Panc1 (cell line): Measurements from ENCODE around the gene PRR29. TPM values are rescaled to one million over a fixed set of nuclear protein-coding genes. Genes with fewer than 3 reads are reported as not detected.

Experiments used
- ATAC-seq: fragments of 200-7000 bp; cut with Tn5 transposase; 2 replicates; pipeline ENCODE4 v1.9.1; 2020; ENCODE audit warnings: mild to moderate bottlenecking, moderate library complexity
- BruUV-seq: library from RNA; stranded (reverse); fragments of 400-500 nt; replicated peaks from 2 replicates; lab custom pipeline; 2021; lab: Mats Ljungman, UMichigan
- CTCF ChIA-PET: fragments of 300-600 bp; sonication (Branson Sonifier 250); formaldehyde crosslinking; loops from one replicate; lab custom pipeline; 2022; ENCODE audit warnings: antibody characterized with exemption; lab: Charles Lee
- POLR2A ChIA-PET: fragments of 300-600 bp; sonication (Branson Sonifier 250); formaldehyde crosslinking; loops from one replicate; lab custom pipeline; 2022; ENCODE audit warnings: antibody characterized with exemption; lab: Charles Lee
- DNase-seq: peaks from one replicate; pipeline ENCODE4 v3.0.0-alpha.2; 2010; ENCODE audit warnings: low read depth, low spot score
- H3K27ac ChIP-seq: 2 replicates; pipeline ENCODE4 v1.5.1; 2011; ENCODE audit warnings: mild to moderate bottlenecking, low read length, inconsistent platforms
- H3K27me3 ChIP-seq: fragments of 200-500 bp; sonication (Bioruptor generic); 2 replicates; pipeline ENCODE4 v1.6.0; 2014; ENCODE audit warnings: low read length, inconsistent platforms; ENCODE audit not compliant: control insufficient read depth, insufficient read depth
- H3K36me3 ChIP-seq: fragments of 200-500 bp; sonication (Bioruptor generic); 2 replicates; pipeline ENCODE4 v1.5.1; 2014; ENCODE audit warnings: inconsistent platforms, mild to moderate bottlenecking, low read length, moderate library complexity; ENCODE audit not compliant: control insufficient read depth, insufficient read depth
- H3K4me1 ChIP-seq: 2 replicates; pipeline ENCODE4 v1.5.1; 2011; ENCODE audit warnings: inconsistent platforms, mild to moderate bottlenecking, low read length, moderate library complexity; ENCODE audit not compliant: control insufficient read depth, insufficient read depth
- H3K4me3 ChIP-seq, 2 experiments: 2 replicates each; pipeline ENCODE4 v1.5.1; 2011 to 2012; ENCODE audit warnings: low read depth in 2 of 2, low read length in 2 of 2, mild to moderate bottlenecking in 2 of 2, inconsistent platforms in 1 of 2, moderate library complexity in 1 of 2
- H3K9me3 ChIP-seq: fragments of 200-500 bp; sonication (Bioruptor generic); 2 replicates; pipeline ENCODE4 v1.5.1; 2014; ENCODE audit warnings: low read depth, mild to moderate bottlenecking, inconsistent platforms, low read length, moderate library complexity; ENCODE audit not compliant: control insufficient read depth, insufficient read depth
- CTCF ChIP-seq: fragments of 450-650 bp; IDR thresholded peaks from 2 replicates; pipeline ENCODE4 v1.5.1; 2017; ENCODE audit warnings: mild to moderate bottlenecking
- POLR2AphosphoS5 ChIP-seq: IDR thresholded peaks from 2 replicates; pipeline ENCODE4 v1.6.1; 2012; ENCODE audit warnings: mild to moderate bottlenecking, low read depth, low read length, moderate library complexity
- SIN3A ChIP-seq: IDR thresholded peaks from 2 replicates; pipeline ENCODE4 v1.6.1; 2012; ENCODE audit warnings: low read depth, mild to moderate bottlenecking, low read length, moderate library complexity, borderline replicate concordance; ENCODE audit not compliant: insufficient read depth
- TCF7L2 ChIP-seq: IDR thresholded peaks from 2 replicates; pipeline ENCODE4 v1.6.1; 2011; ENCODE audit warnings: mild to moderate bottlenecking, low read depth, low read length, inconsistent platforms
- in situ Hi-C: cut with HindIII; loops from 2 replicates; pipeline ENCODE4 v1.10.0; 2016; ENCODE audit warnings: low sequenced_read_pairs, low pct_unique_long_range_greater_than_20kb
- intact Hi-C: fragments of 100-400 bp; cut with micrococcal nuclease; formaldehyde crosslinking; loops from one replicate; pipeline ENCODE4 v1.10.0; 2022; ENCODE audit not compliant: unreplicated experiment
- total RNA-seq: library from RNA; stranded (reverse); gene quantifications from one replicate; pipeline ENCODE4 v1.2.1, GENCODE V29; 2021; ENCODE audit not compliant: unreplicated experiment
- TF ChIP-seq, protein P1 (sequence below), 2 experiments: IDR thresholded peaks; 2 replicates each; pipeline ENCODE4 v1.6.1; 2011 to 2012; ENCODE audit warnings: low read depth in 2 of 2, control low read depth in 1 of 2, low read length in 1 of 2, mild to moderate bottlenecking in 1 of 2, moderate library complexity in 1 of 2; ENCODE audit not compliant: insufficient read depth in 1 of 2

Gene PRR29
- total RNA-seq, 1 experiment from 2014 or later: 0.10 TPM

DNA sequence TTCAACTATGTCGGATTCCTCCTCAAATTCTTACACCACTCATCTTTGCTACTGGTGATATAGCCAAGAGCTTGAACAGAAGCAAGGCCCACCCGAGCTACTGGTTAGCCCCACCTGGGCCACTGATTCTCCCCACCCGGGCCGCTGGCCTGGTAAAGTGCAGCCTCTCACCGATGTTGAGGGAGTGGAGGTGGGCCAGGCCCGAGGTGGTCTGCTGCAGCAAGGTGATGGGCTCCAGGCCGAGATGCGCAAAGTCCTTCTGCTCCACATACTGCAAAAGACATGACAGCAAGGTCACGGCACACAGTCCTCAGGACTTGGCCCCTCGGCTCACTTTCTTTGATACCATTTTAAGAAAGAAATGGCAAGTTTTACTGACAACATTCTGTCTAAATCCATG, 55.0 kb downstream of the PRR29 start:
- TF ChIP-seq SIN3A (no peak), CTCF (no peak), POLR2AphosphoS5 (no peak), TCF7L2 (no peak)
- TF ChIP-seq, protein P1, sequence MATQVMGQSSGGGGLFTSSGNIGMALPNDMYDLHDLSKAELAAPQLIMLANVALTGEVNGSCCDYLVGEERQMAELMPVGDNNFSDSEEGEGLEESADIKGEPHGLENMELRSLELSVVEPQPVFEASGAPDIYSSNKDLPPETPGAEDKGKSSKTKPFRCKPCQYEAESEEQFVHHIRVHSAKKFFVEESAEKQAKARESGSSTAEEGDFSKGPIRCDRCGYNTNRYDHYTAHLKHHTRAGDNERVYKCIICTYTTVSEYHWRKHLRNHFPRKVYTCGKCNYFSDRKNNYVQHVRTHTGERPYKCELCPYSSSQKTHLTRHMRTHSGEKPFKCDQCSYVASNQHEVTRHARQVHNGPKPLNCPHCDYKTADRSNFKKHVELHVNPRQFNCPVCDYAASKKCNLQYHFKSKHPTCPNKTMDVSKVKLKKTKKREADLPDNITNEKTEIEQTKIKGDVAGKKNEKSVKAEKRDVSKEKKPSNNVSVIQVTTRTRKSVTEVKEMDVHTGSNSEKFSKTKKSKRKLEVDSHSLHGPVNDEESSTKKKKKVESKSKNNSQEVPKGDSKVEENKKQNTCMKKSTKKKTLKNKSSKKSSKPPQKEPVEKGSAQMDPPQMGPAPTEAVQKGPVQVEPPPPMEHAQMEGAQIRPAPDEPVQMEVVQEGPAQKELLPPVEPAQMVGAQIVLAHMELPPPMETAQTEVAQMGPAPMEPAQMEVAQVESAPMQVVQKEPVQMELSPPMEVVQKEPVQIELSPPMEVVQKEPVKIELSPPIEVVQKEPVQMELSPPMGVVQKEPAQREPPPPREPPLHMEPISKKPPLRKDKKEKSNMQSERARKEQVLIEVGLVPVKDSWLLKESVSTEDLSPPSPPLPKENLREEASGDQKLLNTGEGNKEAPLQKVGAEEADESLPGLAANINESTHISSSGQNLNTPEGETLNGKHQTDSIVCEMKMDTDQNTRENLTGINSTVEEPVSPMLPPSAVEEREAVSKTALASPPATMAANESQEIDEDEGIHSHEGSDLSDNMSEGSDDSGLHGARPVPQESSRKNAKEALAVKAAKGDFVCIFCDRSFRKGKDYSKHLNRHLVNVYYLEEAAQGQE (IDR thresholded peaks at IDR 0.05; ENCODE audit: insufficient read depth in 1 of 2, low read depth in 2 of 2, low read length in 1 of 2): no peak
- no peaks in the 10 kb centered on the region for H3K36me3 ChIP-seq
- H3K9me3 ChIP-seq: no peaks in the 10 kb centered on the region
- no TSS peak for BruUV-seq
- ChIA-PET CTCF (no interaction called here), POLR2A (no interaction called here)
- no peak overlapping the region for H3K4me3 ChIP-seq
- DNase-seq (no peak), ATAC-seq (no peak)
- no peaks in the 10 kb centered on the region for H3K4me1 ChIP-seq
- intact Hi-C loops: no loop called here
- H3K27me3 ChIP-seq: no peaks in the 10 kb centered on the region
- no peak overlapping the region for H3K27ac ChIP-seq
- in situ Hi-C loops: no loop called here

Other genes starting within 250 kb of the PRR29 start
- gene CCDC47, start 224.8 kb upstream of the PRR29 start, total RNA-seq: 64.8 TPM
- gene DDX42, start 224.2 kb upstream of the PRR29 start, total RNA-seq: 89.6 TPM
- 145 TPM for gene PSMC5, start 170.9 kb upstream of the PRR29 start, total RNA-seq
- 41.3 TPM for gene FTSJ3, start 170.7 kb upstream of the PRR29 start, total RNA-seq
- 59.4 TPM for gene SMARCD2, start 155.7 kb upstream of the PRR29 start, total RNA-seq
- gene CSH2, start 124.7 kb upstream of the PRR29 start, total RNA-seq: not detected
- gene GH2, start 116.4 kb upstream of the PRR29 start, total RNA-seq: not detected
- not detected for gene CSH1, start 101.8 kb upstream of the PRR29 start, total RNA-seq
- not detected for gene CSHL1, start 87.1 kb upstream of the PRR29 start, total RNA-seq
- gene GH1, start 79.5 kb upstream of the PRR29 start, total RNA-seq: not detected
- not detected for gene CD79B, start 66.0 kb upstream of the PRR29 start, total RNA-seq
- 0.03 TPM for gene SCN4A, start 25.4 kb upstream of the PRR29 start, total RNA-seq
- 0.33 TPM for gene ICAM2, start 22.3 kb downstream of the PRR29 start, total RNA-seq
- gene ERN1, start 131.8 kb downstream of the PRR29 start, total RNA-seq: 12.1 TPM